Mucosa of stomach (tissue), 1 donor: ENCODE measurements around the gene ZNF343.

Experiments
- H3K27me3 ChIP-seq: one replicate; pipeline ENCODE4 v1.7.0; 2013; ENCODE audit warnings: mild to moderate bottlenecking, low read length; ENCODE audit not compliant: control insufficient read depth, insufficient read depth
- H3K36me3 ChIP-seq: one replicate; pipeline ENCODE4 v1.7.0; 2013; ENCODE audit warnings: low read length; ENCODE audit not compliant: control insufficient read depth, insufficient read depth
- H3K4me1 ChIP-seq: one replicate; pipeline ENCODE4 v1.7.0; 2013; ENCODE audit warnings: mild to moderate bottlenecking, low read length; ENCODE audit not compliant: control insufficient read depth, insufficient read depth
- H3K4me3 ChIP-seq: one replicate; pipeline ENCODE4 v1.7.0; 2013; ENCODE audit warnings: low read length
- H3K9ac ChIP-seq: one replicate; pipeline ENCODE4 v1.7.0; 2013; ENCODE audit warnings: mild to moderate bottlenecking, low read length, moderate library complexity
- H3K9me3 ChIP-seq: one replicate; pipeline ENCODE4 v1.7.0; 2013; ENCODE audit warnings: mild to moderate bottlenecking, low read length, moderate library complexity; ENCODE audit not compliant: control insufficient read depth
- donor health status: Pancreatic carcinoma.

Gene ZNF343

DNA sequence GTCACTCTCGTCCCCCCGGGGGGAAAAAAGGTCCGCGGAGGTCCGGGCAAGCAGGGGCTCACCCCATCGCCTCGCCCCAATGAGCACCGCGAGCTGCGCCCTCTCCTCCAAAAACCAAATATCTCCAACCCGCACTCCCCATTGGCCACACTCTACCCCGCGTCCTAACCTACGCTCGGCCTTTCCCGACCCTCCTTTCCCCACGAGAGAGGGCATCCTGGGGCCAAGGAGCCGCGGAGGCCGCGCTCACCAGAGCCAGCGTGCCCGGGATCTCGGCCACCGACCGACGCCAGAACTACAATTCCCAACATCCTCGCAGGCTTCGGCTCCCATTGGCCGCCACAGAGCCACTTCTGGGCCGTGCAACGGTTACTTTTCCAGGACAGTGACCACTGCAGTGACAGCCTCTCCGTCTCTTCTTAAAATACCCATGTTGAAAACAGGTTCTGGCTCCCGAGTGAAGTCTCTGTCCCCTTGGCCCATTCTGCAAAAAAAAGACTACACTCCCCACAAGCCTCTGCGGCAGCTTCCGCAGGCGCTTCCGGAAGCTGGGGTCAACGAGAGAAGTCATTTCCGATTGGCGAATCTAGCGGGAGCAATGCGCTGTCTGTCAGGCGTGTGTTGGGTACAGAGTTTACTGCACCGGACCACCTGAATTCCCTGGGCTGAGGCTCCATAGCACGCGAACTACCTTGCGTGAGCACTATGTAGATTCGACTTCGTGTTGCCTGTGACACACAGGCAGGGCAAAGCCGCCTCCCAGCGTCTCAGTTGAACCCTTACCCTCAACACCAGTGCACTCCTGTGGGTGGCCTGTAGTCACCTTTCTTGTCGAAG lies at the start of gene ZNF343:
TSS of gene ZNF343 (minus strand) at position 285 of the 837 bp plus-strand sequence. CDS start 15,020 bp downstream, outside the sequence.
- Histone ChIP-seq H3K36me3 (no peaks in the 10 kb centered on the region), H3K4me3 (peak within 1 kb of the TSS; percentile 94), H3K4me1 (peaks cover 9% of the 10 kb centered on the region), H3K27me3 (no peaks in the 10 kb centered on the region), H3K9ac (peak within 1 kb of the TSS; percentile 94), H3K9me3 (no peaks in the 10 kb centered on the region)

DNA sequence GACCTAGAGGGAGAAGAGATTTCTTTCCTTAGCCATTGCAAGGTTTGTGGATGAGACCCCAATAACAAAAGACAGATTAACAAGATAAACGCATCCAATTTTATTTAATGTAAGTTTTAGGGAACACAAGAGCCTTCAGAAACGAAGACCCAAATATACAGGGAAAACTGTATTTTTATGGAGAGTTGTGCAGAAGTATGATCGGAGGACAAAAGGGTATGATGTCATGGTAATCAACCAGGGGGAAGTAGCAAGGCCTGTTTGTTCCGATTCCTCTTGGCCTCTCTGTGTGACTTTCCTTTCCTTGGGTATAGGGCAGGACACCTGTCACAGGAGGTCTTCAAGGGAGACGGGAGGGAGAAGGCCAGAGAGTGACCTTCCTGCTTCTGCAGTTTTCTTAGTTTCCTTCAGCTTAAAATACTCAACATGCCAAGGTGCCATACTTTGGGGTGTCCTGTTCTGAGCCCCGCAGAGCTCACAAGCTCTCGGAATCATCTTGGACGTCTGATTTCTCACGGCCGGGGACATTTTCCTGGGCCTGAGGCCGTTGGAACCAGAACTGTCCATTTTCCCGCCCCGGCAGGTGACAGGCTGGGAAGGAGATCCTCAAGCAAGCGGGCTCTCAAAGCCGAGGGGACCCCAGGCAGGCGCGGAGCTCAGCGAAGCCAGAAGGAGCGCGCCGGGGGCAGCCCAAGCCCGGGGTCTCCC lies 49.3 kb upstream of the ZNF343 start:
- H3K9me3 ChIP-seq: no peaks in the 10 kb centered on the region
- H3K27me3 ChIP-seq: peaks cover 31% of the 10 kb centered on the region
- H3K4me3 ChIP-seq: no peak overlapping the region
- no peaks in the 10 kb centered on the region for H3K36me3 ChIP-seq
- H3K9ac ChIP-seq: no peak overlapping the region
- no peaks in the 10 kb centered on the region for H3K4me1 ChIP-seq

GRCh38 chr20:2545594-2545993 lies 36.9 kb upstream of the ZNF343 start:
- Histone ChIP-seq H3K9me3 (no peaks in the 10 kb centered on the region), H3K4me3 (no peak overlapping the region), H3K36me3 (no peaks in the 10 kb centered on the region), H3K27me3 (no peaks in the 10 kb centered on the region), H3K4me1 (no peaks in the 10 kb centered on the region), H3K9ac (no peak overlapping the region)

- Histone ChIP-seq H3K4me3 (no peak overlapping the region), H3K9me3 (no peaks in the 10 kb centered on the region), H3K4me1 (no peaks in the 10 kb centered on the region), H3K27me3 (no peaks in the 10 kb centered on the region), H3K36me3 (no peaks in the 10 kb centered on the region), H3K9ac (no peak overlapping the region)
These were observed 35.5 kb upstream of the ZNF343 start for GRCh38 chr20:2544211-2544610.

GRCh38 chr20:2542361-2542760 lies 33.6 kb upstream of the ZNF343 start:
- Histone ChIP-seq H3K4me1 (no peaks in the 10 kb centered on the region), H3K9me3 (no peaks in the 10 kb centered on the region), H3K4me3 (no peak overlapping the region), H3K9ac (no peak overlapping the region), H3K27me3 (peaks cover 3% of the 10 kb centered on the region), H3K36me3 (no peaks in the 10 kb centered on the region)

DNA sequence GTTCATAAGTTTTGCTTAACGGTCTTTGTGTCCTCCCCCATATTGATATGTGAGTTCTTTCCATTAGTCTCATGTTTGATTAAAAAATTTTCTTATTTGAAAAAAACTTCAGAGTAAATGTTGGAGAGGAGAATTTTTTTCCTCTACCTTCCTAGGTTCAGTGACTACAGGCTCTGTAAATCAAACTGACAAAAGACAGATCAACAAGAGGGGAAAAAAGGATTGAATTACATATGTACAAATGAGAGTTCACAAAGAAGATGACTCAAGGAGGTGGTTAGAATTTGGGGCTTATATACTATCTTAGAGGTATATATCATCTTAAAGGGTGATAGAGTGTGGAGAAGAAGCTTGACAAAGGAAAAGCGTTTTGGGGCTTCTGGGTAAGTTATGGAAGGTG lies 33.2 kb upstream of the ZNF343 start:
- Histone ChIP-seq H3K9ac (no peak overlapping the region), H3K27me3 (peaks cover 7% of the 10 kb centered on the region), H3K4me3 (no peak overlapping the region), H3K36me3 (no peaks in the 10 kb centered on the region), H3K9me3 (no peaks in the 10 kb centered on the region), H3K4me1 (no peaks in the 10 kb centered on the region)

GRCh38 chr20:2538931-2539720 lies 30.4 kb upstream of the ZNF343 start:
- Histone ChIP-seq H3K4me1 (no peaks in the 10 kb centered on the region), H3K9me3 (no peaks in the 10 kb centered on the region), H3K9ac (no peak overlapping the region), H3K4me3 (no peak overlapping the region), H3K36me3 (no peaks in the 10 kb centered on the region), H3K27me3 (peaks cover 19% of the 10 kb centered on the region)

DNA sequence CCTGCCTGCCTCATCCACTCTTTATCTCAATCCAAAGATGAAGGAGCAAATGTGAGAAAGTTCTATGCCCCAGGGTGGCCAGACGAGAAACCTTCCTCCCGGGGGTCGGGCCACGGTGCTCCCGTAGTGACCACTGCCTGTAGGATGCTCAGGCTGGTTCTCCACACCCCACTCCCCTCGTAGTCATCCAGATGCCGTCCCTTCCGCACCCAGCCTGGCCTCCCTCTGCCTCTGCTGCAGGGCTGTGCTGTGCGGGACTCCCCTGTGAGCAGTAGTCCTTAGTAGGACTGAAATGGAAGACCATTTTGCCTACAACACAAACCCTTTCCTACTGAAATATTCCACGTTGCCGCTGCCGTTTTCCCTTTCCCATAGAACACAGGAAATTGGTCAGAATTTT lies 29.6 kb upstream of the ZNF343 start:
- Histone ChIP-seq H3K9me3 (no peaks in the 10 kb centered on the region), H3K9ac (no peak overlapping the region), H3K27me3 (peaks cover 20% of the 10 kb centered on the region)

GRCh38 chr20:2537101-2537500 lies 28.4 kb upstream of the ZNF343 start:
- peaks cover 30% of the 10 kb centered on the region for H3K27me3 ChIP-seq

More for the DNA sequence above, 29.6 kb upstream of the ZNF343 start:
- Histone ChIP-seq H3K4me1 (no peaks in the 10 kb centered on the region), H3K36me3 (no peaks in the 10 kb centered on the region), H3K4me3 (no peak overlapping the region)

DNA sequence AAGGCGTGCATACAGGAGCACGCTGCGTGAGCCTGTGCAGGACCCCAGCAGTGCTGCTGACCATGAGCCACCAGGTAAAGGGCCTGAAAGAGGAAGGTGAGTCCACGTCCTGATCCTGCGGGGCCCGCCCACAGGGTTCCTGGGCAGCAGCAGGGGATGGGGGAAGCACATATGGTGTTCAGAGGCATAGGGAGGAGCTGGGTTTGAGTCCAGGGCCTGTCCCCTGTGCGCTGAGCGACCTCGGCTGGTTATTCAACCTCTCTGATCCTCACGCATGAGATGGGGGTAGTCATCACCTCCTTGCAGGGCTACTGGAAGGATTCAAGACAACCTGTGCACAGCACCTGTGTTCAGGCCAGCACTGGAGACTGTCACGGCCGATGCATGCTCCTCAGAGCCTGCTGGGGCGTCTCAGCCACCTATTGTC lies 27.9 kb upstream of the ZNF343 start, which contains the start of gene TMC2:
TSS of gene TMC2 (plus strand) at position 14 of the 427 bp plus-strand sequence. CDS start at position 63, 49 bp downstream.
- no peaks in the 10 kb centered on the region for H3K36me3 ChIP-seq
- H3K4me3 ChIP-seq: no peak within 1 kb of the TSS
- H3K4me1 ChIP-seq: no peaks in the 10 kb centered on the region
- H3K9ac ChIP-seq: no peak within 1 kb of the TSS
- peaks cover 30% of the 10 kb centered on the region for H3K27me3 ChIP-seq
- no peaks in the 10 kb centered on the region for H3K9me3 ChIP-seq

More at GRCh38 chr20:2537101-2537500, 28.4 kb upstream of the ZNF343 start:
- no peaks in the 10 kb centered on the region for H3K9me3 ChIP-seq
- H3K9ac ChIP-seq: no peak overlapping the region
- no peaks in the 10 kb centered on the region for H3K4me1 ChIP-seq
- no peaks in the 10 kb centered on the region for H3K36me3 ChIP-seq
- H3K4me3 ChIP-seq: no peak overlapping the region

- Histone ChIP-seq H3K27me3 (peaks cover 30% of the 10 kb centered on the region), H3K9ac (no peak overlapping the region)
These were observed 27.2 kb upstream of the ZNF343 start for GRCh38 chr20:2535711-2536559.

More at GRCh38 chr20:2535711-2536559, 27.2 kb upstream of the ZNF343 start:
- H3K4me1 ChIP-seq: no peaks in the 10 kb centered on the region
- H3K9me3 ChIP-seq: no peaks in the 10 kb centered on the region
- H3K4me3 ChIP-seq: no peak overlapping the region
- H3K36me3 ChIP-seq: no peaks in the 10 kb centered on the region
